ENCODE measurements around the gene TNFRSF1A. TPM values are rescaled to one million over a fixed set of nuclear protein-coding genes. Genes with fewer than 3 reads are reported as not detected.

Gene TNFRSF1A
- total RNA-seq, 1 experiment from 2014 or later: 59.9 TPM

DNA sequence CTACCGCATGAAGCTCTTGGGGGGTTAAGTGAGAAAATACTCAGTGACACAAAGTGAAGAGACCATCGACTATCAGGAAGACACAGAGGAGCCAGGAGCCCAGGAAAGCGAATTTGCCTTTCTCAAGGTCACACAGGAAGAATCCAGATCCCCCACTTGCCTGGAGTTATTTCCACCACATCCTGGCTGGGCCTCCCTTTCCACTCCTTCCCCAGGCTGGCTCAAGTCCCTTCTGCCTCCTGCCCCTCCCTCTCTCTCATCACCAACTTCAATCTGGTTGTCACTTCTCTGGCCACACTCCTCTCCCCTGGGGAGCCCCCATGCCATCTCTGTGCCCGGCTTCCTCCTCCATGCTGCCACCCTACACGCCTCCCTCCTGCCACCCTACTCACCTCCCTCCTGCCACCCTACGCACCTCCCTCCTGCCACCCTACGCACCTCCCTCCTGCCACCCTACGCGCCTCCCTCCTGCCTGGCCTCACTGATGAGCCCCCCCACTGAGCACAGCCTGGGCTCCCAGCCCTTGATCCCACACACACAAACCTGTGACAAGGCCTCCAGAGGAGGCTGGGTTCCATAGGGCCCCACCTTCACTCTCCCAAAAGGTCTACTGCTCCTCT is 27.1 kb upstream of the TNFRSF1A start:
- no peak overlapping the region for H2AK5ac ChIP-seq (ENCODE audit: insufficient read length, low read length)
- no peak for DNase-seq
- H4K91ac ChIP-seq (ENCODE audit: insufficient read length, low read depth, low read length): no peak overlapping the region
- no peaks in the 10 kb centered on the region for H3K27me3 ChIP-seq (ENCODE audit: insufficient read depth, low read length)
- H3K9ac ChIP-seq (ENCODE audit: extremely low read depth, insufficient read length, low read length): no peak overlapping the region
- H2BK120ac ChIP-seq (ENCODE audit: low read depth, low read length, poor library complexity, severe bottlenecking): no peak overlapping the region
- H3K9me3 Mint-ChIP-seq: no peaks in the 10 kb centered on the region; a peak in 1 of 5 replicates
- H3K18ac ChIP-seq (ENCODE audit: insufficient read length, low read depth, low read length): no peak overlapping the region
- no peak overlapping the region for H3K27ac ChIP-seq (ENCODE audit: insufficient read length, low read depth, low read length)
- TF ChIP-seq, protein P1, sequence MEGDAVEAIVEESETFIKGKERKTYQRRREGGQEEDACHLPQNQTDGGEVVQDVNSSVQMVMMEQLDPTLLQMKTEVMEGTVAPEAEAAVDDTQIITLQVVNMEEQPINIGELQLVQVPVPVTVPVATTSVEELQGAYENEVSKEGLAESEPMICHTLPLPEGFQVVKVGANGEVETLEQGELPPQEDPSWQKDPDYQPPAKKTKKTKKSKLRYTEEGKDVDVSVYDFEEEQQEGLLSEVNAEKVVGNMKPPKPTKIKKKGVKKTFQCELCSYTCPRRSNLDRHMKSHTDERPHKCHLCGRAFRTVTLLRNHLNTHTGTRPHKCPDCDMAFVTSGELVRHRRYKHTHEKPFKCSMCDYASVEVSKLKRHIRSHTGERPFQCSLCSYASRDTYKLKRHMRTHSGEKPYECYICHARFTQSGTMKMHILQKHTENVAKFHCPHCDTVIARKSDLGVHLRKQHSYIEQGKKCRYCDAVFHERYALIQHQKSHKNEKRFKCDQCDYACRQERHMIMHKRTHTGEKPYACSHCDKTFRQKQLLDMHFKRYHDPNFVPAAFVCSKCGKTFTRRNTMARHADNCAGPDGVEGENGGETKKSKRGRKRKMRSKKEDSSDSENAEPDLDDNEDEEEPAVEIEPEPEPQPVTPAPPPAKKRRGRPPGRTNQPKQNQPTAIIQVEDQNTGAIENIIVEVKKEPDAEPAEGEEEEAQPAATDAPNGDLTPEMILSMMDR (conservative IDR thresholded peaks at IDR 0.05): no peak
- no peak overlapping the region for H3K4me2 ChIP-seq (ENCODE audit: insufficient read depth, insufficient read length, low read length)
- peak overlapping the region; percentile 53 to 86 (median 53); a peak in 5 of 7 replicates for H3K27ac Mint-ChIP-seq
- no peak overlapping the region for H4K5ac ChIP-seq (ENCODE audit: insufficient read length, low read depth, low read length)
- H3K27me3 Mint-ChIP-seq (ENCODE audit: low read depth): no peaks in the 10 kb centered on the region
- H3K4ac ChIP-seq (ENCODE audit: low read depth, low read length): peak overlapping the region; percentile 48; the same call in 1 of the 2 replicates
- H3K56ac ChIP-seq (ENCODE audit: insufficient read length, low read depth, low read length): no peak overlapping the region
- H4K8ac ChIP-seq (replicated peaks; ENCODE audit: insufficient read length, low read depth, low read length): no peak overlapping the region
- no peak overlapping the region for H2BK12ac ChIP-seq (ENCODE audit: insufficient read length, low read depth, low read length)
- H3T11ph ChIP-seq (ENCODE audit: low read length): no peak overlapping the region
- H3K4me3 Mint-ChIP-seq: no peak overlapping the region; a peak in 1 of 5 replicates
- no peaks in the 10 kb centered on the region for H3K9me3 ChIP-seq (ENCODE audit: control insufficient read depth, low read depth, low read length)
- no peak overlapping the region for H2BK5ac ChIP-seq (ENCODE audit: insufficient read length, low read length)
- H3K4me1 Mint-ChIP-seq: peaks cover 59% of the 10 kb centered on the region in 2 experiments
- H3K36me3 Mint-ChIP-seq (ENCODE audit: insufficient read depth in 1 of 3, low read depth in 3 of 3): peaks cover 16 to 53% (median 44%) of the 10 kb centered on the region in 3 experiments
- H3K23ac ChIP-seq (ENCODE audit: insufficient read length, low read depth, low read length): no peak overlapping the region
- peaks cover 15% of the 10 kb centered on the region; the same call in 1 of the 2 replicates for H3K4me1 ChIP-seq (ENCODE audit: insufficient read depth, low read length)
- no peak overlapping the region for H2AFZ ChIP-seq (ENCODE audit: low read length)
- no peaks in the 10 kb centered on the region for H4K20me1 ChIP-seq (ENCODE audit: control insufficient read depth, insufficient read depth, insufficient read length)
- peaks cover 28% of the 10 kb centered on the region for H3K79me2 ChIP-seq (ENCODE audit: insufficient read depth, low read length)
- no peak overlapping the region for H2BK15ac ChIP-seq (ENCODE audit: low read depth, low read length)
- peaks cover 26% of the 10 kb centered on the region for H3K23me2 ChIP-seq (ENCODE audit: insufficient read length, low read depth, low read length, poor library complexity, severe bottlenecking)
- H3K14ac ChIP-seq (ENCODE audit: insufficient read depth, low read length): no peak overlapping the region
- WGBS (ENCODE audit: extremely low coverage, insufficient read length, low lambda C conversion rate): no CpG with 5 or more reads among the region's 9 CpGs
- no peak overlapping the region for H2BK20ac ChIP-seq (ENCODE audit: low read depth, low read length, poor library complexity, severe bottlenecking)
- H3K79me1 ChIP-seq (ENCODE audit: insufficient read depth, low read depth, low read length, poor library complexity, severe bottlenecking): peaks cover 9% of the 10 kb centered on the region

All from H9 (cell line).